ENCODE results near the gene MPRIP. TPM values are rescaled to one million over a fixed set of nuclear protein-coding genes. Genes with fewer than 3 reads are reported as not detected.

The MPRIP gene
- total RNA-seq, 1 experiment from 2014 or later = 1,274 TPM

- Histone ChIP-seq H4K20me1 (ENCODE audit: low read length) (no peaks in the 10 kb centered on the region), H3K9me3 (ENCODE audit: low read length) (no peaks in the 10 kb centered on the region), H3K9ac (ENCODE audit: low read length) (peak overlapping the region; percentile 80), H3K79me2 (ENCODE audit: low read length) (peaks cover 55% of the 10 kb centered on the region), H3K4me3 (ENCODE audit: low read length) (no peak overlapping the region; the same call in 1 of the 2 replicates), H3K36me3 (ENCODE audit: low read depth, low read length) (peaks cover 85% of the 10 kb centered on the region), H3K9me2 (replicated peaks; ENCODE audit: low read length) (no peaks in the 10 kb centered on the region), H3K27me3 (ENCODE audit: low read length) (no peaks in the 10 kb centered on the region), H3F3A (ENCODE audit: low read length, unreplicated experiment) (peaks cover 36% of the 10 kb centered on the region), H2AFZ (ENCODE audit: low read length) (no peak overlapping the region), H3K27ac (ENCODE audit: low read length) (peak overlapping the region; percentile 97), H3K4me2 (ENCODE audit: low read length) (peak overlapping the region; percentile 65), H3K4me1 (ENCODE audit: insufficient read depth, low read length) (peaks cover 94% of the 10 kb centered on the region)
- TF ChIP-seq EZH2phosphoT487 (IDR thresholded peaks at IDR 0.05; ENCODE audit: borderline replicate concordance, low read length) = no peak
- TF ChIP-seq EZH2 (IDR thresholded peaks at IDR 0.05; ENCODE audit: low read length, unreplicated experiment) = no peak
- no peak for TF ChIP-seq CTCF (conservative IDR thresholded peaks at IDR 0.05; ENCODE audit: low read depth, low read length)
- POLR2A ChIA-PET (ENCODE audit: unreplicated experiment) = no interaction called here
- intact Hi-C loops (cut with micrococcal nuclease) = loop anchor here (2.0 to 10.0 kb wide), 2 partner anchors 85 to 147 kb away; partner anchors contain the start of gene FLCN
- peak; percentile 78 for ATAC-seq
- no TSS peak for BruUV-seq (replicated peaks)
- DNase-seq = peak; percentile 99
- CTCF ChIA-PET = no interaction called here
Measured at GRCh38 chr17:17151962-17152361, 109.7 kb downstream of the MPRIP start.

- no peak for ATAC-seq
Measured at GRCh38 chr17:17152385-17152784, 110.1 kb downstream of the MPRIP start.

More at GRCh38 chr17:17152385-17152784, 110.1 kb downstream of the MPRIP start:
- DNase-seq = no peak
- CTCF ChIA-PET = no interaction called here
- H3K4me2 ChIP-seq (ENCODE audit: low read length) = peak overlapping the region; percentile 55
- H3K9ac ChIP-seq (ENCODE audit: low read length) = peak overlapping the region; percentile 80
- H3K79me2 ChIP-seq (ENCODE audit: low read length) = peaks cover 56% of the 10 kb centered on the region
- TF ChIP-seq EZH2 (IDR thresholded peaks at IDR 0.05; ENCODE audit: low read length, unreplicated experiment) = no peak
- no peak for TF ChIP-seq CTCF (conservative IDR thresholded peaks at IDR 0.05; ENCODE audit: low read depth, low read length)
- TF ChIP-seq EZH2phosphoT487 (IDR thresholded peaks at IDR 0.05; ENCODE audit: borderline replicate concordance, low read length) = no peak
- peak overlapping the region; percentile 97 for H3K27ac ChIP-seq (ENCODE audit: low read length)
- no peak overlapping the region for H2AFZ ChIP-seq (ENCODE audit: low read length)
- no peaks in the 10 kb centered on the region for H3K9me3 ChIP-seq (ENCODE audit: low read length)
- peaks cover 85% of the 10 kb centered on the region for H3K36me3 ChIP-seq (ENCODE audit: low read depth, low read length)
- no peaks in the 10 kb centered on the region for H3K9me2 ChIP-seq (replicated peaks; ENCODE audit: low read length)
- intact Hi-C loops (cut with micrococcal nuclease) = loop anchor here (10.0 kb wide), 1 partner anchor 148 kb away; no protein-coding TSS in a partner anchor
- POLR2A ChIA-PET (ENCODE audit: unreplicated experiment) = no interaction called here
- H3K4me3 ChIP-seq (ENCODE audit: low read length) = no peak overlapping the region
- H3F3A ChIP-seq (ENCODE audit: low read length, unreplicated experiment) = peaks cover 36% of the 10 kb centered on the region
- no peaks in the 10 kb centered on the region for H4K20me1 ChIP-seq (ENCODE audit: low read length)
- H3K4me1 ChIP-seq (ENCODE audit: insufficient read depth, low read length) = peaks cover 91% of the 10 kb centered on the region
- H3K27me3 ChIP-seq (ENCODE audit: low read length) = no peaks in the 10 kb centered on the region
- no TSS peak for BruUV-seq (replicated peaks)
